Measurements from ENCODE around the gene ACAD10.

DNA sequence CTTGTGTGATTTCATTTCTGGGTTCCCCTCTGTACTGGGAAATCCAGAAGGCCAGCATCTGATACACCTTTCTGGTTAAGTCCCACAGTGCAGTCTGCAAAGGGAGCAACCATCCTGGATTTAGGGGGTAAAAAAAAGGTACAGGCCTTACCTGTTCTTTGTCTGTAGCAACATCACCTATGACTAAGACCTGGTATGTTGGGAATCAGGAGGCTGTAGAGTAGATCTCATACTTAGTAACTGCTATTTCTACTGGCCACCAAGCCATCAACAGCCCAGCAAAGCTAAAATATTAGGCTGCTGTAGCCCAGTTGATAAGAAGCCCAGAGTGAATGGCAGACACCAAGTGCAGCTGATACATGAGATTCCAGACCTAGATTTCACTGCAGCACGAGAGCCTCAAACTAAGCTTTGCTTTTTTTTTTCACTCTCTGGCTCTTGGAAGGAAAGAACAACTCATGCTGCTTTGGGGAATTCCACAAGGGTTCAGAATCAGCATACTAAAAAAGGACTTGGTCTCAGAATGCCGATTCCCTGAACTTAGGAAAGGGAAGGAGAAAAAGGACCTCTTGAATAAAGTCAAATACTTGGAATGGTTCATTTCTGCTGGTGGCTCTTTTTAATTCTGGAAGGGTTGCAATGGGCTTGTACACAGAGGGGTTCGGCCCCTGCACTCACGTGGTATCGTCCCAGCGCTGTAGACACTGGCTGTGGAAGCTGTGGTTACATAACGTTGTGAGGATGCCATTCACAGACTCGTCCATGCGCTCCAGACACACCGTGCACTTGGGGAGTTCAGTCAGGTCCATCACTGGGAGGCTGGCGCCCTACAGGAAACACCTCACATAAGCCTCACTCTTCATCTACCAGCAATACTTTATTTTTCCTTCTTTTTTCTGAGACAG lies 20.6 kb upstream of the ACAD10 start:
- TF ChIP-seq, protein P1, sequence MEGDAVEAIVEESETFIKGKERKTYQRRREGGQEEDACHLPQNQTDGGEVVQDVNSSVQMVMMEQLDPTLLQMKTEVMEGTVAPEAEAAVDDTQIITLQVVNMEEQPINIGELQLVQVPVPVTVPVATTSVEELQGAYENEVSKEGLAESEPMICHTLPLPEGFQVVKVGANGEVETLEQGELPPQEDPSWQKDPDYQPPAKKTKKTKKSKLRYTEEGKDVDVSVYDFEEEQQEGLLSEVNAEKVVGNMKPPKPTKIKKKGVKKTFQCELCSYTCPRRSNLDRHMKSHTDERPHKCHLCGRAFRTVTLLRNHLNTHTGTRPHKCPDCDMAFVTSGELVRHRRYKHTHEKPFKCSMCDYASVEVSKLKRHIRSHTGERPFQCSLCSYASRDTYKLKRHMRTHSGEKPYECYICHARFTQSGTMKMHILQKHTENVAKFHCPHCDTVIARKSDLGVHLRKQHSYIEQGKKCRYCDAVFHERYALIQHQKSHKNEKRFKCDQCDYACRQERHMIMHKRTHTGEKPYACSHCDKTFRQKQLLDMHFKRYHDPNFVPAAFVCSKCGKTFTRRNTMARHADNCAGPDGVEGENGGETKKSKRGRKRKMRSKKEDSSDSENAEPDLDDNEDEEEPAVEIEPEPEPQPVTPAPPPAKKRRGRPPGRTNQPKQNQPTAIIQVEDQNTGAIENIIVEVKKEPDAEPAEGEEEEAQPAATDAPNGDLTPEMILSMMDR (IDR thresholded peaks at IDR 0.05; ENCODE audit: low read depth, low read length, poor library complexity, severe bottlenecking): no peak
- no peak for TF ChIP-seq EZH2phosphoT487 (IDR thresholded peaks at IDR 0.05; ENCODE audit: borderline replicate concordance, low read length)

Measured in DOHH2 (cell line).